A549 (cell line): ENCODE results near the gene SETBP1. TPM values are rescaled to one million over a fixed set of nuclear protein-coding genes. Genes with fewer than 3 reads are reported as not detected.

Source experiments
- ATAC-seq, 2 experiments: fragments of 200-7000 bp in 1 of 2; fragments of >200 bp in 1 of 2; cut with Nextera tagmentation in 1 of 2; cut with Tn5 transposase in 1 of 2; 3 replicates each; pipeline versions ENCODE4 v1.8.0 to v1.9.1; 2018 to 2020; ENCODE audit warnings: mild to moderate bottlenecking in 1 of 2, moderate library complexity in 1 of 2
- CTCF ChIA-PET: fragments of 300-600 bp; sonication (Branson Sonifier 250); formaldehyde crosslinking; extraction: SDS; loops from one replicate; lab custom pipeline; 2021; ENCODE audit warnings: antibody characterized with exemption, inconsistent platforms; lab: Yijun Ruan, JAX
- POLR2A ChIA-PET: fragments of 350-600 bp; formaldehyde crosslinking; extraction: SDS; loops from one replicate; lab custom pipeline; 2021; ENCODE audit warnings: antibody characterized with exemption, inconsistent platforms; lab: Yijun Ruan, JAX
- DNase-seq, 2 experiments: peaks; one replicate each; pipeline versions ENCODE4 v3.0.0 to v3.0.0-alpha.2; 2011 to 2016; ENCODE audit warnings: low read depth in 1 of 2, low spot score in 1 of 2
- FAIRE-seq: peaks from 2 replicates; lab custom pipeline; 2011; peaks lifted over from hg19 to GRCh38; lab: Jason Lieb, UNC
- H3K27ac ChIP-seq, 2 experiments: fragments of >200 bp; sonication (Bioruptor Twin); formaldehyde crosslinking; 3 replicates each; pipeline ENCODE4 v1.5.1; 2016 to 2017
- H3K4me1 ChIP-seq: fragments of >200 bp; sonication (Bioruptor Twin); formaldehyde crosslinking; 3 replicates; pipeline ENCODE4 v1.6.1; 2016
- H3K4me2 ChIP-seq: fragments of >200 bp; sonication (Bioruptor Twin); formaldehyde crosslinking; 3 replicates; pipeline ENCODE4 v1.6.1; 2016
- H3K4me3 ChIP-seq: fragments of >200 bp; sonication (Bioruptor Twin); formaldehyde crosslinking; 3 replicates; pipeline ENCODE4 v1.5.1; 2016
- H3K9me3 ChIP-seq: fragments of >200 bp; sonication (Bioruptor Twin); formaldehyde crosslinking; 3 replicates; pipeline ENCODE4 v1.6.1; 2016
- BCL3 ChIP-seq: fragments of >200 bp; sonication (Bioruptor Twin); formaldehyde crosslinking; IDR thresholded peaks from 3 replicates; pipeline ENCODE4 v1.6.1; 2016
- CTCF ChIP-seq: fragments of >200 bp; sonication (Bioruptor Twin); formaldehyde crosslinking; IDR thresholded peaks from 3 replicates; pipeline ENCODE4 v1.5.1; 2016
- EHF ChIP-seq: fragments of 250-450 bp; sonication (Bioruptor Pico); IDR thresholded peaks from 2 replicates; pipeline ENCODE4 v1.5.0; 2020; ENCODE audit warnings: mild to moderate bottlenecking
- ELK1 ChIP-seq: fragments of 150-350 bp; IDR thresholded peaks from 2 replicates; pipeline ENCODE4 v1.6.1; 2014; ENCODE audit warnings: low read depth, mild to moderate bottlenecking, low read length
- FOSB ChIP-seq: fragments of 250-450 bp; sonication (Bioruptor Pico); IDR thresholded peaks from 2 replicates; pipeline ENCODE4 v1.5.0; 2020; ENCODE audit warnings: mild to moderate bottlenecking, moderate library complexity
- FOSL2 ChIP-seq, 2 experiments: fragments of 450-650 bp in 1 of 2; fragments of >200 bp in 1 of 2; sonication (Bioruptor Twin) in 1 of 2; formaldehyde crosslinking; IDR thresholded peaks; 2 replicates each; pipeline versions ENCODE4 v1.5.0 to v1.6.1; 2016 to 2020; ENCODE audit warnings: mild to moderate bottlenecking in 1 of 2, moderate library complexity in 1 of 2
- HDAC2 ChIP-seq: fragments of 200-600 bp; sonication (generic); IDR thresholded peaks from 2 replicates; pipeline ENCODE4 v1.6.1; 2016
- HEYL ChIP-seq: fragments of 250-450 bp; sonication (Bioruptor Pico); IDR thresholded peaks from 2 replicates; pipeline ENCODE4 v1.8.0; 2021; ENCODE audit warnings: mild to moderate bottlenecking, moderate library complexity
- HMGXB4 ChIP-seq: fragments of 250-450 bp; sonication (Bioruptor Pico); IDR thresholded peaks from 2 replicates; pipeline ENCODE4 v1.5.0; 2021; ENCODE audit warnings: mild to moderate bottlenecking, moderate library complexity, borderline replicate concordance
- HOXB5 ChIP-seq: fragments of 250-450 bp; sonication (Bioruptor Pico); IDR thresholded peaks from 2 replicates; pipeline ENCODE4 v1.5.0; 2020; ENCODE audit warnings: mild to moderate bottlenecking, moderate library complexity
- KDM1A ChIP-seq: fragments of 200-600 bp; sonication (generic); IDR thresholded peaks from 2 replicates; pipeline ENCODE4 v1.6.1; 2016; ENCODE audit warnings: low read depth, mild to moderate bottlenecking
- MAFK ChIP-seq: fragments of 450-650 bp; IDR thresholded peaks from 2 replicates; pipeline ENCODE4 v1.6.1; 2014; ENCODE audit not compliant: partially characterized antibody
- MAZ ChIP-seq: fragments of 150-350 bp; IDR thresholded peaks from 2 replicates; pipeline ENCODE4 v1.6.1; 2014; ENCODE audit warnings: antibody characterized with exemption, low read depth, low read length, borderline replicate concordance
- RFX5 ChIP-seq: fragments of 450-650 bp; IDR thresholded peaks from 2 replicates; pipeline ENCODE4 v1.7.1; 2014; ENCODE audit warnings: antibody characterized with exemption, mild to moderate bottlenecking, moderate library complexity
- RNF2 ChIP-seq: fragments of 200-600 bp; sonication (generic); IDR thresholded peaks from 2 replicates; pipeline ENCODE4 v1.6.1; 2016; ENCODE audit warnings: low read depth, mild to moderate bottlenecking, antibody characterized with exemption, moderate library complexity, borderline replicate concordance
- SMC3 ChIP-seq: fragments of >200 bp; sonication (Bioruptor Twin); formaldehyde crosslinking; IDR thresholded peaks from 3 replicates; pipeline ENCODE4 v1.6.1; 2018; ENCODE audit warnings: inconsistent platforms
- SREBF2 ChIP-seq: fragments of 450-650 bp; IDR thresholded peaks from 2 replicates; pipeline ENCODE4 v1.6.1; 2014; ENCODE audit warnings: mild to moderate bottlenecking, moderate library complexity
- USF2 ChIP-seq: fragments of 450-650 bp; IDR thresholded peaks from 2 replicates; pipeline ENCODE4 v1.6.1; 2014; ENCODE audit warnings: antibody characterized with exemption
- ZC3H11A ChIP-seq: fragments of 450-650 bp; IDR thresholded peaks from 2 replicates; pipeline ENCODE4 v1.6.1; 2014; ENCODE audit warnings: antibody characterized with exemption, mild to moderate bottlenecking
- ZFP36 ChIP-seq: fragments of 450-650 bp; IDR thresholded peaks from 2 replicates; pipeline ENCODE4 v1.6.1; 2014; ENCODE audit warnings: borderline replicate concordance; ENCODE audit not compliant: partially characterized antibody
- WGBS: methylation state at CpG from one replicate; pipeline ENCODE4 v1.1.6; 2017; ENCODE audit errors: missing lambda C conversion rate; 5-methylcytosine and 5-hydroxymethylcytosine counted together
- polyA plus RNA-seq, 4 experiments: library from polyadenylated mRNA; depleted of rRNA in 3 of 4; stranded (reverse); fragments of >200 nt; fragmentation: RNase III in 1 of 4; extraction: RNeasy Plus Mini Kit Qiagen cat#74134 plus additional on column Dnase treatment in 1 of 4; gene quantifications; 2 replicates in 3 of 4; 3 replicates in 1 of 4; pipeline ENCODE4 v1.2.3, GENCODE V29; 2011 to 2017

Gene SETBP1
- polyA plus RNA-seq, 2 of the 4 experiments (the other 2 are of a cell fraction), result 0.50 to 1.9 TPM

GRCh38 chr18:44672506-44672905, 8.2 kb upstream of the SETBP1 start (continued):
- TF ChIP-seq USF2 (no peak), BCL3 (no peak), KDM1A (no peak)

- no peaks in the 10 kb centered on the region for H3K4me1 ChIP-seq
- CTCF ChIA-PET, result no interaction called here
- TF ChIP-seq CTCF, result no peak
- no peak for TF ChIP-seq SMC3
- TF ChIP-seq ZC3H11A, result no peak
- TF ChIP-seq HEYL (CRISPR knock-in tag), result no peak
- no peak for TF ChIP-seq FOSL2 (IDR thresholded peaks at IDR 0.05)
- TF ChIP-seq FOSL2 (CRISPR knock-in tag; IDR thresholded peaks at IDR 0.05), result no peak
- no peak for TF ChIP-seq ELK1
- TF ChIP-seq RNF2, result no peak
- TF ChIP-seq HOXB5 (CRISPR knock-in tag), result no peak
- no peak for TF ChIP-seq ZFP36
- no peak for TF ChIP-seq RFX5
- TF ChIP-seq HDAC2, result no peak
- TF ChIP-seq SREBF2, result no peak
- TF ChIP-seq HMGXB4 (CRISPR knock-in tag), result no peak
- no peak for TF ChIP-seq EHF (CRISPR knock-in tag)
Observed at GRCh38 chr18:44673256-44673880, 7.3 kb upstream of the SETBP1 start.

GRCh38 chr18:44677933-44678332, 2.8 kb upstream of the SETBP1 start:
- H3K9me3 ChIP-seq, result no peaks in the 10 kb centered on the region
- H3K27ac ChIP-seq, result no peak overlapping the region
- no peak overlapping the region for H3K4me2 ChIP-seq
- no peak for DNase-seq
- no peak for ATAC-seq
- H3K4me3 ChIP-seq, result no peak overlapping the region
- ChIA-PET POLR2A (no interaction called here), CTCF (no interaction called here)
- WGBS, result 78% methylated on average over 7 of the region's 7 CpGs
- no peaks in the 10 kb centered on the region for H3K4me1 ChIP-seq
- FAIRE-seq, result no peak
- TF ChIP-seq FOSB (CRISPR knock-in tag) (no peak), MAFK (peak; percentile 52), RFX5 (no peak), BCL3 (no peak), MAZ (no peak)

More at GRCh38 chr18:44673256-44673880, 7.3 kb upstream of the SETBP1 start:
- no peak overlapping the region for H3K4me3 ChIP-seq
- ATAC-seq (no peak), FAIRE-seq (no peak), DNase-seq (no peak)
- H3K27ac ChIP-seq, result no peak overlapping the region
- POLR2A ChIA-PET, result no interaction called here
- 56% methylated on average over 3 of the region's 3 CpGs for WGBS
- no peak overlapping the region for H3K4me2 ChIP-seq
- H3K9me3 ChIP-seq, result no peaks in the 10 kb centered on the region
